Endodermal cell (in vitro differentiated cells): ENCODE data around the gene PDZD4. TPM values are rescaled to one million over a fixed set of nuclear protein-coding genes. Genes with fewer than 3 reads are reported as not detected.

ENCODE experiments used
- DNase-seq: peaks from one replicate; pipeline ENCODE4 v3.0.0-alpha.2; 2017
- H3K27ac ChIP-seq: 2 replicates; pipeline ENCODE4 v1.5.1; 2013; ENCODE audit warnings: mild to moderate bottlenecking, low read depth, low read length, moderate library complexity
- H3K27me3 ChIP-seq: 2 replicates; pipeline ENCODE4 v1.6.1; 2013; ENCODE audit warnings: mild to moderate bottlenecking, low read length, moderate library complexity; ENCODE audit not compliant: insufficient read depth, control insufficient read depth, poor library complexity, severe bottlenecking
- H3K36me3 ChIP-seq: 2 replicates; pipeline ENCODE4 v1.7.0; 2013; ENCODE audit warnings: mild to moderate bottlenecking, low read length, moderate library complexity; ENCODE audit not compliant: control insufficient read depth, insufficient read depth
- H3K4me1 ChIP-seq: one replicate; pipeline ENCODE4 v1.7.0; 2013; ENCODE audit warnings: low read length; ENCODE audit not compliant: control insufficient read depth, insufficient read depth
- H3K4me3 ChIP-seq: 2 replicates; pipeline ENCODE4 v1.5.1; 2013; ENCODE audit warnings: mild to moderate bottlenecking, low read length, moderate library complexity
- H3K9ac ChIP-seq: 2 replicates; pipeline ENCODE4 v1.6.1; 2013; ENCODE audit warnings: mild to moderate bottlenecking, low read length, moderate library complexity; ENCODE audit not compliant: poor library complexity, severe bottlenecking; ENCODE audit errors: extremely low read depth
- H3K9me3 ChIP-seq: 2 replicates; pipeline ENCODE4 v1.6.1; 2013; ENCODE audit warnings: mild to moderate bottlenecking, low read length, moderate library complexity; ENCODE audit not compliant: control insufficient read depth
- H3K27ac Mint-ChIP-seq: 2 replicates; pipeline ENCODE4 v1.8.0; 2020; ENCODE audit warnings: mixed read lengths
- H3K27me3 Mint-ChIP-seq: 2 replicates; pipeline ENCODE4 v1.8.0; 2021; ENCODE audit warnings: mild to moderate bottlenecking, mixed read lengths; ENCODE audit not compliant: insufficient read depth
- H3K36me3 Mint-ChIP-seq: 2 replicates; pipeline ENCODE4 v1.8.0; 2020; ENCODE audit warnings: low read depth, mixed read lengths
- H3K4me1 Mint-ChIP-seq: 2 replicates; pipeline ENCODE4 v1.8.0; 2020; ENCODE audit warnings: mixed read lengths
- H3K4me3 Mint-ChIP-seq: 2 replicates; pipeline ENCODE4 v1.8.0; 2020; ENCODE audit warnings: mild to moderate bottlenecking, moderate library complexity, mixed read lengths
- H3K9me3 Mint-ChIP-seq: 2 replicates; pipeline ENCODE4 v1.8.0; 2020; ENCODE audit warnings: mild to moderate bottlenecking, mixed read lengths
- WGBS, 2 experiments: methylation state at CpG; one replicate each; pipeline versions ENCODE4 v1.1.5 to v1.1.7; 2013; ENCODE audit warnings: missing lambda C conversion rate in 2 of 2, mixed read lengths in 1 of 2; ENCODE audit not compliant: insufficient coverage in 1 of 2, insufficient read length in 1 of 2; 5-methylcytosine and 5-hydroxymethylcytosine counted together
- total RNA-seq, 2 donors: library from RNA; stranded (reverse); fragmentation: NEBNext Ultra II Directional in 1 of 2; extraction: Animal tissue kit (Norgen Biotek cat#: 25700) in 1 of 2; gene quantifications; 2 replicates in 1 of 2; 3 replicates in 1 of 2; pipeline ENCODE4 v1.2.1, GENCODE V29; 2021
- TF ChIP-seq, protein P1 (sequence below): fragments of 200-600 bp; sonication (generic); conservative IDR thresholded peaks from 2 replicates; pipeline ENCODE4 v1.5.0; 2021; ENCODE audit warnings: antibody characterized with exemption, mild to moderate bottlenecking

The PDZD4 gene
- total RNA-seq, 2 donors from 2014 or later = 30.1 to 68.3 TPM

DNA sequence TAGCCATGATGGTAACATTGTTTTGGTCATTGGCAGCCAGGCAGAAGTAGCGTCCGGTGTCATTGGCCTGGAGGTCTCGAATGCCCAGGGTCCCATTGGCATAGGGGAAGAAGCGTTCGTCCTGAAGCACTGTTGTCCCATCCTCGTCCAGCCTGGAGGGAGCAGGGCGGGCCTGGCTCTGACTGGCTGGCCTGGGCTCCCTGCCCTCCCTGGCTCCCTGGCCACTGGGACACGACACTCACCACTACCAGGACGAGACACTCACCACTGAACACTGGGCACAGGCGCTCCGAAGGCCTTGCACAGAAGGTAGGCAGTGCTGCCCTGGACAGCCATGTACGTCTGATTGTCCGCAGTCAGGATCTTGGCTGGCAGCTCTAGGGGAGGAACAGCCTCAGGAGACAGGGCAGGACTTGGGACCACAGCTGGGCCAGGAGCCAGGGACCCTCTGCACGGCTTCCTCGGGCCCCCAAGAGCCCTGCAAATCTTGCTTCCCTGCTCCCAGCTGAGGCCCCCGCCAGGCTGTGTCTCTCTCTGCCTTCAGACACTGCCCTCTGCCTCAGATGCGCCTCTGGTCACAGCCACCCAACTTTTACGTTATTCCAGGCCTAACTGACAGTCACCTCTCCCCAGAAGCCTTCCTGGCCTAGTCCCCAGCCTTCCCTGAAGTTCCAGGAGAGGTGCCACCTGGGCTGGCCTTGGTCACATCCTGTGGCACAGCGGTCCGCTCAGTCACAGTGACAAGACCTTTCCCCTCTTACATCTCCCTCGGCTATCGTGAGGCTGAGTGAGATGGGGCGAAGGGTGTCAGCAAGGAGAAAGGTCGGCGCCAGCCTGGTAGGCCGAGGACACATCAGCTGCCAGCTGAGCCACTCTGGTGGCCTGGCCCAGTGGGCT is 38.5 kb upstream of the PDZD4 start:
- peaks cover 11% of the 10 kb centered on the region for H3K36me3 Mint-ChIP-seq

GRCh38 chrX:153867671-153868070 is 37.3 kb upstream of the PDZD4 start:
- Mint-ChIP-seq H3K4me1 (peaks cover 2% of the 10 kb centered on the region), H3K9me3 (peaks cover 77% of the 10 kb centered on the region), H3K27ac (no peak overlapping the region), H3K4me3 (no peak overlapping the region), H3K36me3 (peaks cover 15% of the 10 kb centered on the region), H3K27me3 (no peaks in the 10 kb centered on the region)
- TF ChIP-seq, protein P1, sequence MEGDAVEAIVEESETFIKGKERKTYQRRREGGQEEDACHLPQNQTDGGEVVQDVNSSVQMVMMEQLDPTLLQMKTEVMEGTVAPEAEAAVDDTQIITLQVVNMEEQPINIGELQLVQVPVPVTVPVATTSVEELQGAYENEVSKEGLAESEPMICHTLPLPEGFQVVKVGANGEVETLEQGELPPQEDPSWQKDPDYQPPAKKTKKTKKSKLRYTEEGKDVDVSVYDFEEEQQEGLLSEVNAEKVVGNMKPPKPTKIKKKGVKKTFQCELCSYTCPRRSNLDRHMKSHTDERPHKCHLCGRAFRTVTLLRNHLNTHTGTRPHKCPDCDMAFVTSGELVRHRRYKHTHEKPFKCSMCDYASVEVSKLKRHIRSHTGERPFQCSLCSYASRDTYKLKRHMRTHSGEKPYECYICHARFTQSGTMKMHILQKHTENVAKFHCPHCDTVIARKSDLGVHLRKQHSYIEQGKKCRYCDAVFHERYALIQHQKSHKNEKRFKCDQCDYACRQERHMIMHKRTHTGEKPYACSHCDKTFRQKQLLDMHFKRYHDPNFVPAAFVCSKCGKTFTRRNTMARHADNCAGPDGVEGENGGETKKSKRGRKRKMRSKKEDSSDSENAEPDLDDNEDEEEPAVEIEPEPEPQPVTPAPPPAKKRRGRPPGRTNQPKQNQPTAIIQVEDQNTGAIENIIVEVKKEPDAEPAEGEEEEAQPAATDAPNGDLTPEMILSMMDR = no peak
- Histone ChIP-seq H3K4me1 (no peaks in the 10 kb centered on the region), H3K27ac (no peak overlapping the region), H3K9me3 (no peaks in the 10 kb centered on the region), H3K4me3 (no peak overlapping the region), H3K27me3 (no peaks in the 10 kb centered on the region), H3K36me3 (no peaks in the 10 kb centered on the region), H3K9ac (no peak overlapping the region)
- DNase-seq = no peak
- WGBS, 2 experiments = 93 to 95% methylated on average over 3 to 12 of the region's 13 CpGs

More for the DNA sequence above, 38.5 kb upstream of the PDZD4 start:
- H3K9ac ChIP-seq = no peak overlapping the region
- peaks cover 74% of the 10 kb centered on the region for H3K9me3 Mint-ChIP-seq
- no peaks in the 10 kb centered on the region for H3K4me1 ChIP-seq
- H3K9me3 ChIP-seq = no peaks in the 10 kb centered on the region
- DNase-seq = no peak
- no peak overlapping the region for H3K27ac Mint-ChIP-seq
- H3K27ac ChIP-seq = no peak overlapping the region
- no peaks in the 10 kb centered on the region for H3K27me3 Mint-ChIP-seq
- no peak overlapping the region for H3K4me3 Mint-ChIP-seq
- no peak overlapping the region for H3K4me3 ChIP-seq
- H3K27me3 ChIP-seq = no peaks in the 10 kb centered on the region
- 84 to 92% methylated on average over 5 to 26 of the region's 26 CpGs for WGBS, 2 experiments
- peaks cover 3% of the 10 kb centered on the region for H3K4me1 Mint-ChIP-seq
- H3K36me3 ChIP-seq = no peaks in the 10 kb centered on the region
- TF ChIP-seq, protein P1 = no peak

DNA sequence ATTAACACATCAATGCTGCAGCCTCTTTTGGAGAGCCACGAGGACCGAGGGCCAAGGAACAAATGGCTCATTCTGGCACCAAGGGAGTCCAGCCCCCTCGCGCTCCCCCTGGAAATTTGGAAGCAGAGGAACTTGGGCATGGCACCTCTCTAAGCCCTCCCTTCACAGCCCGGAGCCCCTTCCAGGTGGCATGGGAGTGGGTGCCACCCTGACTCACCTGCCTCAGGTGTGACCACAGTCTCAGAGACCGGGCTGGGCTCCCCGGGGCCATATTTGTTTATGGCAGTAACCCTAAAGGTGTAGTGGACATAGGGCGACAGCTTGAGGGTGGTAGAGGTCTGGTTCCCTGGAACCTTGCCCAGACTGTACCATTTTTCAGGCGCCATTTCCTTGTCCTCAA is 36.8 kb upstream of the PDZD4 start:
- no peak overlapping the region for H3K27ac Mint-ChIP-seq
- Histone ChIP-seq H3K36me3 (no peaks in the 10 kb centered on the region), H3K9me3 (no peaks in the 10 kb centered on the region), H3K4me3 (no peak overlapping the region), H3K4me1 (no peaks in the 10 kb centered on the region), H3K9ac (no peak overlapping the region), H3K27ac (no peak overlapping the region), H3K27me3 (no peaks in the 10 kb centered on the region)
- peaks cover 74% of the 10 kb centered on the region for H3K9me3 Mint-ChIP-seq
- H3K4me3 Mint-ChIP-seq = no peak overlapping the region
- TF ChIP-seq, protein P1 = no peak
- H3K4me1 Mint-ChIP-seq = no peaks in the 10 kb centered on the region
- WGBS, 2 experiments = 89% methylated on average over 9 of the region's 9 CpGs; no CpG with 5 or more reads in 1 of the 2 experiments
- H3K27me3 Mint-ChIP-seq = no peaks in the 10 kb centered on the region
- peaks cover 16% of the 10 kb centered on the region for H3K36me3 Mint-ChIP-seq
- DNase-seq = no peak
